HG03575 (cell line): ENCODE measurements around the gene DLGAP1.

ENCODE experiments used
- ATAC-seq: cut with Tn5 transposase; IDR thresholded peaks from one replicate; pipeline ENCODE4 v1.9.1; 2021; ENCODE audit not compliant: unreplicated experiment, insufficient number of reproducible peaks, low FRiP score; ENCODE audit errors: extremely low read depth

DLGAP1 gene

DNA sequence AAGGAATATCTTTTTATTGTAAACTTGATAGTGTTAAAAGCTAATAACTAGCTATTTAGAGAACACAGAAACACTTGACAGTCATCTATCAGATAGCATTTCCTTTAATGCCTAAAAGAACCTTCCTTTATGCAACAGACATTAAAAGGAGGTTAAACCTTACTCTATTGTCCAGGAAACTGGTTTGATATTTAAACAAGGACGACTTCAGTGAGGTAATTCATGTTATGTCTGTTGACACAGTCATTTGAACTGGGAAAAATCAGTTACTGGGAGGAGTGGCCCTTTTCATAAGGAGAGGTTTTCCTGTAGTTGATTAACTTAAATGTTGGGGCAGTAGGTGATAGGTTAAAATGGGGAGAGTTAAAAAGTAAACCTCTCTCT, 998.4 kb downstream of the DLGAP1 start:
- no peak for ATAC-seq

DNA sequence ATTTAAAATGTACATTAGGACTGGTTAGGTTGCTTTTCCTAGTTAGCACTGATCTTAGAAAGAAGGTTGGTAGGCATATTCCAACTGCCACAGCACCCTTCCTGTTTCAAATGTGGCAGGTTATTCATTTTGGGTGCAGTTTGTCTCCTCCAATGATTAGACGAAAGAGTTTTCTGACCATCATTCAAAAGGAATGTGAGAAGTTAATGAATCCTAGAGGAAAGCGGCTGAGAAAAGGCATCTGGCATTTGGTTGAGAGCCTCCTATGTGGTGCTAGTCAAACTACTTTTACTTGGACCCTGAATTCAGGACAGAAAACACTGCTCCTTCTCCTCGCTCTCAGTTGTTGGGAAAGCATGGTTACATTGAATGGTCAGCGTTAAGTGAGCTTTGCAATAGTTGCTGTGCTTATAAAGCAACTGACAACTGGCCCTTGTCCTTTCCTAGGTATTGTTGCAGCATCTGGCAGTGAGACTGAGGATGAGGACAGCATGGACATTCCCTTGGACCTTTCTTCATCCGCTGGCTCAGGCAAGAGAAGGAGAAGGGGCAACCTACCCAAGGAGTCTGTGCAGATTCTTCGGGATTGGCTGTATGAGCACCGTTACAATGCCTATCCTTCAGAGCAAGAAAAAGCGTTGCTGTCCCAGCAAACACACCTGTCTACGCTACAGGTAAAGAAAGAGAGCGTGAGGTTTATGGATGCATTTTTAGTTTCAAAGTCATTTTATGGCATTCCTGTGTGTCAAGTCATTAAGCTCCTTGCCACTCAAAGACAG, 999.0 kb downstream of the DLGAP1 start:
- no peak for ATAC-seq

DNA sequence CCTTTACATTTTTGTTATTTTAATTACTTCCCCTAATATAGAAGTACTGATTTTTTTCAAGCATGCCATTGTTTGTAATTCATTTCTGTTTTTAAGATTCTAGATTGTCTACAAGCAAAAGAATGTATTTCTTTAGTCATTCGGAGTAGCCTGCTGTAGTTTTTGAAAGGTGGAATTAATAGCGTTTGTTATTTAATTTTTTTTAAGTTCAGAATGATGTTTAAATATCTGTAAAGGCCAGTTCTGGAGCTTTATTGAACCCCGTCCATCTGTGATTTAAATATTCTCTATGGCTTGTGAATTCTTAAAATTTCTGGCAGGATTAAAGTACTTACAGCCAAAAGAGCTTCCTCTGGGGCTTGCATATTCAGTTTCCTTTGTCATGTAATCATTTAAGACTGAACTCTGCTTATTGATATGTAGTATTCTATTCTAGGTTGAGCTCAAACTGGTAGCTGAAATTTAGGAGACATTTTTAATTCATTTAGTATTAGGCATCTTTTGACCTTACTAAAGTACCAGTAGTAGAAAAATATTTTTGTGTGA, 999.9 kb downstream of the DLGAP1 start:
- ATAC-seq: no peak

- no peak for ATAC-seq
Measured at GRCh38 chr18:3454365-3455089, 1000.6 kb downstream of the DLGAP1 start.

GRCh38 chr18:3453540-3454364, 1001.4 kb downstream of the DLGAP1 start:
- no peak for ATAC-seq

DNA sequence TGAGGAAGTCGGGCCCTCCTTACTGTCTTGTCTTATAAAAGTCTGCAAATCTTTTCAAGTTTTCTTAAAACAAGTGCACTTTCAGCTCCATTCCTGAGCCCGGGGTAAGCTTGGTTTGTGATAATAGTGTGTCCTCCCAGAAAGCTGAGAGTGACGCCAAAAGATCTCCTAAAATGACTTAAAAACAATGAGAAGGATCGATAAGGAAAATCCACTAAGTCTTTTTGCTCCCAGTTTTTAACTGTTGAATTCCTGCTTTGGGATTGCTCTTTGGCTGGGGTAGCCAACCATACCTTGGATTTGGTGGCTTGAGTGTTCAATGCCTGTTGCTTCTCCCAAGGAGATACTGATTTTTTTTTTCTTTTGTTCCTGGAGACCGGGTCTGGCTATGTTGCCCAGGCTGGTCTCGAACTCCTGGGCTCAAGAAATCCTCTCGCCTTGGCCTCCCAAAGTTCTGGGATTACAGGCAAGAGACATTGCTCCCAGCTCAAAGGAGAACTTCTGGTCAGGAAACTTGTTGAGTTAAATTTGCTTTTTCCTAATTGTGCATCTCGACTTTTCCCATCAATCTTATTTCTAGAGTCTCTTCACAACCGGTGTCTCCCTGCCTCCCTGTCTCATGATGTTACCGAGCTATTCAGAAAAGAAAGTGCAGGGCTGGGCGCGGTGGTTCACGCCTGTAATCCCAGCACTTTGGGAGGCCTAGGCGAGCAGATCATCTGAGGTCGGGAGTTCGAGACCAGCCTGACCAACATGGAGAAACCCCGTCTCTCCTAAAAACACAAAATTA, 1002.2 kb downstream of the DLGAP1 start:
- no peak for ATAC-seq

DNA sequence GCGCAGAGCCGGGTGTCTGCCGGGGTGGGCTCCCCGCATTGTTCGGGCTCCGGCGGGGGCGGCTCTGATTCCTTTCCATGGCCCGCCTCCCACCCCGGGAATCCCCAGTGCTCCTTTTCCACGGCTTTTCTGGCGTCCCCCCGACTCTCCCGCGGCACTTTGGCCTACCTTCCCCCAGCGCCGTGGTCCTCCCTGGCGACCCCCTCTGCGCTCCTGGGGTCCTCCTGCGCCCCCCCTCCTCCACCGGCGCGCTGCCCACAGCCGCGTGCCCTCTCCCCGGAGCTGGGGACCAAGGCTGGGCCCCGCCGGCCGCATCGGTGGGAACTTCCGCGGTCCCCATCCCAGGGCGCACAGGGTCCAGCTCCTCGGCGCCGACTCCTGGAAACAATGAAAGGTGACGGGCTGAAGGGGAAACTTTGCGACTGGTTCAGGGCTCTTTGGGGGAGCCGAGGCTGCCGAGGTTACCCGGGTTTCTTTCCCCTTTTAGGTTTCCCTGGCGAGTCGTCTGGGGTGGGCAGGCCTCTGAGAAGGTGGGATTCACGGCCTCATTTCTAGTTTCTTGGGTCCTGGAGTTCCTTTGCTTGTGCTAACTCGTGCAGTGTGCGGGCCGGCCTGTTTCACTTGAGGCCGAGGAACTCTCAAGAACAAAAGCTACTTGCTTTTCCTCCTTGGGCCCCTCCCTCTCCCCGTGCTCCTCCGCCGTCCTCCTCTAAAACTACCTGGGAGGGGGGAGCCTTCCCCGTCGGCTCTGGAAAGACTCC, 1002.9 kb downstream of the DLGAP1 start:
- ATAC-seq: no peak

GRCh38 chr18:3451183-3451988, 1003.7 kb downstream of the DLGAP1 start:
- ATAC-seq: no peak

DNA sequence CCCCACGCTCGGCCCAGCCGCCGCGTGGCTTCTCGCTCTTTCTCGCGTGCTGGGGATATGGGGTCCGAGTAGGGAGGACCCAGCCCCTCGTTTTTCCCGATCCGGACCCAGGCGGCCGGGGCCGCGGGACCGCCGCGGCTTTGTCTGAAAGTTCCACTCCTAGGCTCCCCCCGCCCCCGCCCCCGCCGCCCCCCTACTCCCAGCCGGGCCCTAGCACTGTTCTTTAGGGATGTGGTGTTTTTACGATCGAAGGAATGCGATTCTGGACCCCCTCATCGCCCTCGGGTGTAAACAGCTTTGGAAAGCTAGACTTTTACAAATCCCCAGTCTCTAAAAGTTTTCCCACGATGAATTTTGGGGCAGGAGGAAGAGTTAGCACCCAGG, 1004.3 kb downstream of the DLGAP1 start:
- ATAC-seq: no peak

GRCh38 chr18:3450012-3450798, 1004.9 kb downstream of the DLGAP1 start, which contains the start of gene TGIF1:
Gene TGIF1 (plus strand): TSS chr18:3450172. CDS start chr18:3450490, 318 bp downstream.
- ATAC-seq: no peak

DNA sequence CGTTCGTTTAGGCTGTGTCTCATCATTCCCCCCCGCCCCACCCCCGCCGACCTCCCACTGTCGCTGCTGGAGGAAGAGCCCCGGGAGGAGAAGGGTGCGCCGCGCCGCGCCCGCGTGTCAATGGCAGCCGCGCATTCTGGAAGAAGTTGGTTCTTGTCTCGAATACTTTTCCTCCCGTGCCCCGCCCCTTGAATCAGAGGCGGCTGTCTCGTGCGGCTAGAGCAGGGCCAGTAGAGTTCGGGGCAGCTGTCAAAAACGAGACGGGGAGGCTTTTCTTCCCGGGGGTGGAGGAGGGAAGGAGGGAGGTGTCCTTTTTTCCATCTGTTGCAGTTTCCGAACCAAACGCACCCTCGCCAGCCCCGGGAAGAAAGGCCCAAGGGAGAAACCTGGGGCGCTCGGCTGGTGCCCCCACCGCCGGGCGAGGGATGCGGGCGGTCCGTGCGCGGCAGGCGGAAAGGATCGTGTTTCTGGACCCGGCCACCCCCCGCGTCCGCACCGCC, 1005.5 kb downstream of the DLGAP1 start:
- no peak for ATAC-seq

- no peak for ATAC-seq
Measured at GRCh38 chr18:3448838-3449511, 1006.1 kb downstream of the DLGAP1 start.

DNA sequence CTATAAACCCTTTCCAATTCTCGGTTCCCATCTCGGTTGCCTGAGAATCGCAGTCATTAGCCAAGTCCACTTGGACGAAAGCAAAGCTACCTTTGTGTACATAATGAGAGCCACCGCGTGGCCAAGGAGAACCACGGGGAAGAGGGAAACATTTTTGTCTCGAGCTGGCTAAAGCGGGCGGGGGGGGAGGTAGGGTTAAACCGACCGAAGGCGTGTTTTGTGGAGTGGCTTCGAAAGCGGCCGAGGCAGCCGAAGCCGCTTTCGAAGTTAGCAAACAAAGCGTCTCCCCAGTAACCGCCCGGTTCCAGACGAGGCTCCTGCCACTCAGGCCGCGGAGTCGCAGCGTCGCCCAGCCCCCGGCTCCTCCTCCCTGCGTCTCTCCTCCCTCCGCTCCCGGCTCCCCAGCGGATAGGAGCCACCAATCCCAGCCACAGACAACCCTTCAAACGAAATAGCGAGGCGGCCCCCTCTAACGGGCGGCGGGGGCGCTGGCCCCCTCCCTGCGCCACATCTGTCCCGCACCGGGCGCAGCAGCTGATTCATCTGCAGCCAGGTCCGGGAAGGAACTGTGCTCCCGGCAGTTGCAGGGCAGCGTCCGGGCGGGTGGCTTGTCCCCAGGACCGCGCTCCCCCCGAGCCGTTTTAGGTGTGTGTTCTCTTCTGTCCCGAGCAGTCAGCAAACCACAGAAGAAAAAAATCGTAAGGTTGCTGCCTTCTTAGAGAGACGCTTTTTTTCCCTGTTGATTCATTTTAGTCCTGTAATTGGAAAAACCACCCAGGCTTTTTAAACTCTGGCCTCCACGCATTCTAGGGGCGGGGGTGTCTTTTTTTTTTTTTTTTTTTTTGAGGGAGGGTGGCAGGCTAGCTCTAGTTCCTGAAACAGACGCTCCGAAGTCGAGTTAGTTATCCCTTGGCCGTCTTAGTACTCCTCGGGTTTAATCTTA, 1006.9 kb downstream of the DLGAP1 start:
- peak; percentile 41 for ATAC-seq

GRCh38 chr18:3447068-3447894, 1007.8 kb downstream of the DLGAP1 start:
- ATAC-seq: no peak
